Measurements from ENCODE around the gene TMEM38A. TPM values are rescaled to one million over a fixed set of nuclear protein-coding genes. Genes with fewer than 3 reads are reported as not detected.
"Not testable (repeated sequence)": the region's sequence is repeated elsewhere in the genome, so short reads cannot be mapped to it uniquely, and the experiment has no call there.

TMEM38A gene
- total and polyA plus RNA-seq, 3 donors from 2014 or later, result 12.5 to 18.8 (median 17.7) TPM

- Histone ChIP-seq H3K27me3 (no peaks in the 10 kb centered on the region), H3K4me3 (no peak overlapping the region), H3K9me3 (no peaks in the 10 kb centered on the region), H3K4me1 (no peaks in the 10 kb centered on the region), H3K27ac (no peak overlapping the region), H3K36me3 (ENCODE audit: low read depth, missing control alignments) (no peaks in the 10 kb centered on the region)
- intact Hi-C loops (cut with DNase I; ENCODE audit: low total_unique reads), result no loop called here
- WGBS, 2 donors, result 75 to 84% methylated on average over 3 of the region's 3 CpGs
- no peak for TF ChIP-seq POLR2A (IDR thresholded peaks at IDR 0.05)
- no peak for TF ChIP-seq CTCF (IDR thresholded peaks at IDR 0.05)
- DNase-seq, result peak; percentile 19
Observed at GRCh38 chr19:16673231-16673630, 12.3 kb downstream of the TMEM38A start.

GRCh38 chr19:16673839-16674238 lies 12.9 kb downstream of the TMEM38A start:
- H3K4me1 ChIP-seq; H3K4me3 ChIP-seq; intact Hi-C loops (cut with DNase I; ENCODE audit: low total_unique reads); H3K27me3 ChIP-seq; H3K27ac ChIP-seq; H3K9me3 ChIP-seq; H3K36me3 ChIP-seq (ENCODE audit: low read depth, missing control alignments); DNase-seq: not testable (repeated sequence)
- 93 to 97% methylated on average over 4 of the region's 4 CpGs for WGBS, 2 donors

GRCh38 chr19:16676101-16676798 lies 15.3 kb downstream of the TMEM38A start:
- Histone ChIP-seq H3K27me3 (no peaks in the 10 kb centered on the region), H3K9me3 (no peaks in the 10 kb centered on the region), H3K27ac (no peak overlapping the region), H3K36me3 (ENCODE audit: low read depth, missing control alignments) (no peaks in the 10 kb centered on the region), H3K4me1 (no peaks in the 10 kb centered on the region), H3K4me3 (no peak overlapping the region)
- intact Hi-C loops (cut with DNase I; ENCODE audit: low total_unique reads), result no loop called here
- WGBS, 2 donors, result 90 to 95% methylated on average over 15 of the region's 15 CpGs
- DNase-seq, result no peak
- TF ChIP-seq CTCF (IDR thresholded peaks at IDR 0.05) (no peak), POLR2A (IDR thresholded peaks at IDR 0.05) (no peak)

GRCh38 chr19:16677055-16677454 lies 16.1 kb downstream of the TMEM38A start:
- intact Hi-C loops (cut with DNase I; ENCODE audit: low total_unique reads), result no loop called here
- H3K4me1 ChIP-seq, result no peaks in the 10 kb centered on the region
- H3K27ac ChIP-seq, result no peak overlapping the region
- no peak for DNase-seq
- no peaks in the 10 kb centered on the region for H3K27me3 ChIP-seq
- H3K4me3 ChIP-seq, result no peak overlapping the region
- H3K36me3 ChIP-seq (ENCODE audit: low read depth, missing control alignments), result no peaks in the 10 kb centered on the region
- no peak for TF ChIP-seq POLR2A (IDR thresholded peaks at IDR 0.05)
- H3K9me3 ChIP-seq, result no peaks in the 10 kb centered on the region

- 89 to 95% methylated on average over 9 of the region's 9 CpGs for WGBS, 2 donors
- Histone ChIP-seq H3K4me1 (no peaks in the 10 kb centered on the region), H3K9me3 (no peaks in the 10 kb centered on the region), H3K27ac (no peak overlapping the region), H3K27me3 (no peaks in the 10 kb centered on the region), H3K36me3 (ENCODE audit: low read depth, missing control alignments) (no peaks in the 10 kb centered on the region), H3K4me3 (no peak overlapping the region)
- TF ChIP-seq POLR2A (IDR thresholded peaks at IDR 0.05) (no peak), CTCF (IDR thresholded peaks at IDR 0.05) (no peak)
- intact Hi-C loops (cut with DNase I; ENCODE audit: low total_unique reads), result no loop called here
- DNase-seq, result no peak
Observed at GRCh38 chr19:16678498-16678897, 17.6 kb downstream of the TMEM38A start.

- WGBS, 2 donors, result 92 to 93% methylated on average over 10 to 11 of the region's 11 CpGs
Observed at GRCh38 chr19:16679811-16680210, 18.9 kb downstream of the TMEM38A start.

More at GRCh38 chr19:16679811-16680210, 18.9 kb downstream of the TMEM38A start:
- Histone ChIP-seq H3K4me3 (no peak overlapping the region), H3K27ac (no peak overlapping the region), H3K36me3 (ENCODE audit: low read depth, missing control alignments) (no peaks in the 10 kb centered on the region), H3K9me3 (no peaks in the 10 kb centered on the region), H3K27me3 (no peaks in the 10 kb centered on the region), H3K4me1 (no peaks in the 10 kb centered on the region)
- no peak for DNase-seq
- no peak for TF ChIP-seq CTCF (IDR thresholded peaks at IDR 0.05)
- no peak for TF ChIP-seq POLR2A (IDR thresholded peaks at IDR 0.05)
- intact Hi-C loops (cut with DNase I; ENCODE audit: low total_unique reads), result no loop called here

All from testis (tissue), 3 donors.